HG02943 (cell line): Measurements from ENCODE around the gene SPATA6.
"Not testable (repeated sequence)": the region's sequence is repeated elsewhere in the genome, so short reads cannot be mapped to it uniquely, and the experiment has no call there.

Experiments used
- ATAC-seq: cut with Tn5 transposase; IDR thresholded peaks from one replicate; pipeline ENCODE4 v1.9.1; 2021; ENCODE audit warnings: mild to moderate bottlenecking, low read depth, moderate library complexity; ENCODE audit not compliant: unreplicated experiment

The SPATA6 gene

DNA sequence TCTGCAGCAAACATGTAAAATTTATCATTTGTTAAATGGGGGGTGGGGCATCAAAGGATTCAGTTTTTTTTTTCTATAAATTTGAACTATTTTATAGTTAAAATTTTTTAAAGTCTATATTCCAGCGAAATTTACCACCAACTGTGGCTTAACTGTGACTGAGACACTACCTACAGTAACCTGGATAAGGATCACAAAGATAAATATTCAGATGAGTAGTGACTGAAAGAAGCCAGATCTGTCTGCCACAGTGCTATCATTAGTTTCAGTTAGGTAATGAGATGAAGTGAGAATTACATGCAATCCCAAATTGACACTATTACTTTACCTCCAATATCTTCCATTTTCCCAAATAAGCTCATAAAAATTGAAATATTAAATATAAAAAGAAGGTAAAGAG lies 5.4 kb downstream of the SPATA6 start:
- no peak for ATAC-seq

DNA sequence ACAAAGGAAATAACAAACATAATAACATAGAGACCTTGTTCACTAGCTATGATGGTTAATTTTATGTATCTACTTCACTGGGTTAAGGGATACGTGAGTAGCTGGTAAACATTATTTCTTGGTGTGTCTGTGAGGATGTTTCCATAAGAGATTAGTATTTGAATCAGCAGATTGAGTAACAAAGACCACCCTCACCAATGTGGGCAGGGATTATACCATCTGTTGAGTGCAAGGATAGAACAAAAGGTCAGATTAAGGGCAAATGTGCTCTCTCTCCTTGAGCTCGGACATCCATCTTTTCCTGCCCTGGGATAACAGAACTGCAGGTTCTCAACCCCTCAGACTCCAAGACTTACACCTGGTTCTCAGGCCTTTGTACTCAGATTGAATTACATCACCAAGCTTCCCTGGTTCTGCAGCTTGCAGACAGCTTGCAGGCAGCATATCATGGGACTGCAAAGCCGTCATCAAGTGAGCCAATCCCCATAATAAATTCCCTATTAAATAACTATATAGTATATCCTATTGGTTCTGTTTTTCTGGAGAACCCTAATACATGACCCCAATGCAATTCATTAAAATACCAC lies 9.2 kb downstream of the SPATA6 start:
- no peak for ATAC-seq

DNA sequence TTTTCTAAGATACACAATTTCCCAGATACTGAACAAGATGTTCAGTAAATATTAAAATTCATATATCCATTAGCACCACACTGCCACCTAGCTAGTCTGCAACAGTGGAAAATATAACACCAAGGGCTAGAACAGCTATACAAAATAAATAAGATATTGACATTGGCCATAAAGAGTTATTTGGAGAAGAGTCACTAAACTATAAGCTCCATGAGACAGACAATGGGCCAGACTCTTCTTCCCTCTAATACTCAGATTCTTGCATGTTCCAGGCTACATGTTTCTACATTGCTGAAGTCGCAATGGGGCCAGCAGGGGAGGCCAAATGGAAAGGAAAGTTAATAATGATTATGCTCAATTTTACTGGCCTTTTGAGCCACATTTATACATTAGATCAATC lies 21.5 kb downstream of the SPATA6 start:
- ATAC-seq = no peak

DNA sequence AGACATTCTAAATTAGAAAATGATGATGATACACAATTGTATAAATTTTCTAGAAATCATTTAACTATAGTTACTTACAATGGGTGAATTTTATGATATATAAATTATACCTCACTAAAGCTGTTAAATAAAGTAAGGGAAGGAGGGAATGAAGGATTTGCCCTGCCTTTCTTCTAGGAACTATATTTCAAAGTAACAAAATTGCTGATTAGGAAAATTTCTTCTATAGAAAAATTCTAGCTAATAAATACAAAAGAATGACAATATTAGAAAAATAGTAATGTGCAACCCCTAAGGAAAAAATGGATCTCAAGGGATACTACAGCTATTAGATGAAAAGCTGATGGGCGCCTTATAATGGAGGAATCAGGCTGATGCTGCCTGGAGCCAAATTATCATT lies 23.1 kb downstream of the SPATA6 start:
- ATAC-seq = no peak

DNA sequence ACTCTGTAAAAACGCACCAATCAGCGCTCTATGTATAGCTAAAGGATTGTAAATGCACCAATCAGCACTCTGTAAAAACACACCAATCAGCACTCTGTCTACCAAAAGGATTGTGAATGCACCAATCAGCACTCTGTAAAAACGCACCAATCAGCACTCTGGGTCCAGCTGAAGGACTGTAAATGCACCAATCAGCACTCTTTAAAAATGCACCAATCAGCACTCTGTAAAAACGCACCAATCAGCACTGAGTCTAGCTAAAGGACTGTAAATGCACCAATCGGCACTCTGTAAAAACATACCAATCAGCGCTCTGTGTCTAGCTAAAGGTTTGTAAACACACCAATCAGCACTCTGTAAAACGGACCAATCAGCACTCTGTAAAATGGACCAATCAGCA lies 27.8 kb downstream of the SPATA6 start:
- ATAC-seq = not testable (repeated sequence)

DNA sequence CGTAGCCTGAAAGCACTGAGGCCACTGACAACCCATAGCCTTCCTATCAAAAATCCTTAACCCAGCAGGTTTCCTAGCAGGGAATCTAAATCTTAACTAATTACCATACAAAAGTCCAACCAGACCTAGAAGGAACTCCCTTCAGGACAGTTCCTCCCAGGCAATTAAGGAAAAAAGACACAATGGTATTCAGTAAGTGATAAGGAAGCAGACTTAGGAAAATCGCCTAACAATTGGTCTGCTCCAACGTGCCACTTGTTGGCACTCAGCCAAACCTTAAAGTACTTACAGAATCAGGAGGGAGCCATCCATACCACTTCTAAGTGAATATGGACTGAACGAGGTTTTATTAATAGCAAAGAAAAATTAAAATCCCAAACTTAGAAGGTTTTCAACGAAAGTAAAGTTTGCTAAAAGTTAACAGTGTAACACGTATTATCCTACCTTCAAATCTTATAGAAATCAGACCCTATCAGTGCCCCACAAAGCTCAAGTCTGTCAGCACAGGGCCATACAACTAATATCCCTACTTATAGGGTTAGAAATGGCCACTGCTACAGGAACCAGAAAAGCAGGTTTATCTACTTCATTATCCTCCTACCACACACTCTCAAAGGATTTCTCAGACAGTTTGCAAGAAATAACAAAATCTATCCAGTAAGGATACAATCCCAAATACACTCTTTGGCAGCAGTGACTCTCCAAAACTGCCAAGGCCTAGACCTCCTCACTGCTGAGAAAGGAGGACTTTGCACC lies 29.0 kb downstream of the SPATA6 start:
- ATAC-seq = no peak

DNA sequence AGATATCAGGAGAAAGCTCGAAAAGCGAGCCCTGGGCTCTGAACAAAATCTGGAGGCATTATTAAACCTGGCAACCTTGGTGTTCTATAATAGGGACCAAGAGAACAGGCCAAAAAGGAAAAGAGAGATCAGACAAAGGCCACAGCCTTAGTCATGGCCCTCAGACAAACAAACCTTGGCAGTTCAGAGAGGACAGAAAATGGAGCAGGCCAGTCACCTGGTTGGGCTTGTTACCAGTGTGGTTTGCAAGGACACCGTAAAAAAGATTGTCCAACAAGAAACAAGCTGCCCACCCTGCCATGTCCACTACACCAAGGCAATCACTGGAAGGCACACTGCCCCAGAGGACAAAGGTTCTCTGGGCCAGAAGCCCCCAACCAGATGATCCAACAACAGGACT lies 31.2 kb downstream of the SPATA6 start:
- not testable (repeated sequence) for ATAC-seq

DNA sequence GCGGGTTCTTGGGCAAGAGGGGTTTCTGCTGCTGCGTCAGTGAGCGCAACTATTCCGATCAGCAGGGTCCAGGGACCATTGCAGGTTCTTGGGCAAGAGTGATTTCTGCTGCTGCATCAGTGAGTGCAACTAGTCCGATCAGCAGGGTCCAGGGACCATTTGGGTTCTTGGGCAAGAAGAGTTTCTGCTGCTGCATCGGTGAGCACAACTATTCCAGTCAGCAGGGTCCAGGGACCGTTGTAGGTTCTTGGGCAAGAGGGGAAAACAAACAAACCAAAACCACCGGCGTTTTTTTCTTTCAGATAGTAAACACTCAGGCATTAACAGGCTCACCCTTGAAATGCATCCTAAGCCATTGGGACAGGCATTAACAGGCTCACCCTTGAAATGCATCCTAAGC lies 32.6 kb downstream of the SPATA6 start:
- ATAC-seq = no peak

DNA sequence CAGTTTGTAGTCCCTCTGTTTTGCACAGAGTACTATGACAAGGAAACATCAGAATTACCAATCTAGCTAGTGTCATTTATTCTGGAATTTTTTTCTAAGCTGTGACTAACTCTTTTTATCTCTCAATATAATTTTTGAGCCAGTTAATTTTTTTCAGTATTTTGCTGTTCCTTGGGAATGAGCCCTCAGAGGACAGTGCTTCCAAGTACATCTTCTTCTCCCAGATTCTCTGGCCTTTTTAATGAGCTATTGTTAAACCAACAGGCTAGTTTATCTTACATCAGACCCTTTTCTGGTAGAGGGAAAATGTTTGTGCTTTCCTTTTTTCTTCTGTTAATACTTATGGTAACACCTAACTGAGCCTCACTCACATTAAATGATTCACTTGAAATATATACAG lies 34.6 kb downstream of the SPATA6 start:
- ATAC-seq = not testable (repeated sequence)

DNA sequence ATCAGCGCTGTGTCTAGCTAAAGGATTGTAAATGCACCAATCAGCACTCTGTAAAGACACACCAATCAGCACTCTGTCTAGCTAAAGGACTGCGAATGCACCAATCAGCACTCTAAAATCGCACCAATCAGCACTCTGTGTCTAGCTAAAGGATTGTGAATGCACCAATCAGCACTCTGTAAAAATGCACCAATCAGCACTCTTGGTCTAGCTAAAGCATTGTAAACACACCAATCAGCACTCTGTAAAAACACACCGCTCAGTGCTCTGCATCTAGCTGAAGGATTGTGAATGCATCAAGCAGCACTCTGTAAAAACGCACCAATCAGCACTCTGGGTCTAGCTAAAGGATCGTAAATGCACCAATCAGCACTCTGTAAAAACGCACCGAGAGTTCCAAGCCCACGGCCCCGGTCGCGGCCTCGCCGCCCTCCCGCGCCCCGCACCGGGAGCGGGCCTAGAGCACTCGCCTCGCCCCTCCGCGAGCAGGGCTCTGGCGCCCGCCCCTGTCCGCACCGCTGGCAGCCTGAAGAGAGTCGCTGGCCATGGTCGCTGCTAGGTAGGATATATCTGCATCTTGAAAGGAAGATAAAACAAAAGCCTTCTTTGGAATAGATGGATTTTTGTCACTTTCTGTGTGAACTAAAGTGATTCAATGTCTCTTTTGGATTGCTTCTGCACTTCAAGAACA lies 36.5 kb downstream of the SPATA6 start:
- ATAC-seq = not testable (repeated sequence)

DNA sequence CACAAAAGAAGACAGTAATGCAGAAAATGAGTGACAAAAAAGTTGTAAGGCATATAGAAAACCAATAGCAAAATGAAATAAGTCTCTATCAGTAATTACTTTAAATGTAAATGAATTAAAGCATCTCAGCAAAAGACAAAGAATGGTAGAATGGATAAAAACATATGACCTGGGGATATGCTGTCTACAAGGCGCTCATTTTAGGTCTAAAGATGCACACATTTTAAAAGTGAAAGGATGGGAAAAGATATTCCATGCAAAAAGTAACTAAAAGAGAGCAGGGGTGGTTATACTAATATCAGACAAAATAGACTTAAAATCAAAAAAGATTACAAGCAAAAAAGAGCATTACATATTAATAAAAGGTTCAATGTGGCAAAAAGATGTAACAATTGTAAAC lies 41.2 kb downstream of the SPATA6 start:
- no peak for ATAC-seq

DNA sequence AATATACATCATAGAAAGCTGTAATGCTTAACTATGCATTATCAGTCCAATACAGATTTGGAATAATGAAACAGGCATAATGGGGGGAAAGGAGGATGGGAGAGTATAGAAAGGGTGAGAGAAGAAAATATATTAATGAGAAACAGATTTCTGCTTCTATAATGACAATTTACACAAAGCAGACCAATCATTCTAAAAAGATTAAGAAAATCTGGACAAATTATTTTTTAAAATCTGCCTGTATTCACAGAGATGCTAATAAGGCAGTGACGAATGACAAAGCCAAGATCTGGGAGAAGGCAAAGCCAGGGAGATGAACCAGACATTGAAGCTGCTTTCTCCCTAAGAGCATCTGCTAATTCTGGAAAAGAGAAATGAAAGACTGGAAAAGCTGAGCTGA lies 50.0 kb downstream of the SPATA6 start:
- no peak for ATAC-seq

DNA sequence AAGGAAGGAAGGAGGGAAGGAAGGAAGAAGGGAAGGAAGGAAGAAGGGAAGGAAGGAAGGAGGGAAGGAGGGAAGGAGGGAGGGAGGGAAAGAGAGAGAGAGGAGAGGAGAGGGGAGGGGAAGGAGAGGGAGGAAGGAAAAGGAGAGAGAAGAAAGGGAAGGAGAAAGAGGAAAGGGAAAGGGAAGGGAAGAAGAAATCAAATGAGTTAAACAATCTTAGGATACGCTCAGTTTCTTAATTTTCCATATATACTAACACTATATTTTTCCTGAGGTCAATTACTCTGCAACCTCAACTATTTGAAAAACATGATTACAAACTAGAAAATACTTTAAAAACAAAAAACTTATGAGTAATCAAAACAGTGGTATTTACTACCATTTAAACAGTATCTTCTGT lies 53.3 kb downstream of the SPATA6 start:
- ATAC-seq = no peak

DNA sequence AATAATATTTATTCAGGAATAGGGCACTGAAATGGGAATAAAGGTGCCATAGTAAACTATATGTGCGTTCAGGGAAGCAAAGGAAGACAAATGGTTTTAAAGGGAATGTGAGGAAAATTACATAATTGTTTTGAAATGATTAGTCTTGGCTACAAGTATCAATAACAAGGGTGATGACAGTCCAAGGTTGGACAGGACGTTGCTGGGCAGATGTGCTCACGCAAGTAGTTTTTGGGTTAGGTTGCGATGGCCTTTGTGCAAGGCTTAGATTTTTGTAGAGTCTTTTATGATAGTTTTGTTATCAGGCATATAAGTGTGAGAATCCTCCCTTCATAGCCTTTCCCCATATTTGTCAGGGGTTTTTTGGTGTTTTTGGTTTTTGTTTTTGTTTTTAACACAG lies 57.0 kb downstream of the SPATA6 start:
- ATAC-seq = no peak

DNA sequence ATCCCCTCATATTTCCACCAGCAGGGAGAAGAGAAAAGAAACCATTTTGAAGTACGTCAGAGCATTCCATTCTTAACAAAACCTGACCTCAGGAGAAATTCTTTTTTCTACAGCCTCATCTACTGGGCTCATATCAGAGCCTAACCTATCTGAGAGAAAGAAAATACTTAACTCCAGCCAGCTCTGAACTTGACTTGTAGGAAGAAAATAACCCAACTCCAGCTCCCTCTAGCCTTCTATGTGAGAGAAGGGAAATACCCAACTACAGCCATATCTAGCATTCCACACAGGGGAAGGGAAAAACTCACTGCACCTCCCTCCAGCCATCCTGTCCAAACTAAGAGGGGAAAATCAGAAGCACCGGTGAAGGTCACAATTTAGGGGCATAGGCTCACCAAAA lies 57.7 kb downstream of the SPATA6 start:
- ATAC-seq = no peak

DNA sequence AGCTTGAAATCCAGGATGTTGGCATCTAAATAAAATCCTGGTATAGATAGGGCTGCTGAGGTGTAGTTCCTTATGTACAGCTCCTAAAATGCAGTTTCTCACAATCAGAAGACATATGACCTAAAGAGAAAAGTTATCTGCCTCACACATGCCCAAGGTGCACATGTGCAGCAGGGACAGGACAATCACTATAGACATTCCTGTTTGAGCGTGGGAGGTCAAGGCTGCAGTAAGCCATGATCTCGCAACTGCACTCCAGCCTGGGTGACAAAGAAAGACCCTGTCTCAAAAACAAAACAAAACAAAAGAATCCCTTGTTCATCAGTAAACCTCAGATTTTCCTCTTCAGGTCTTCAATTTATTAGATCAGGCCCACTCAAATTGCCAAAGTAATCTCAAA lies 66.1 kb downstream of the SPATA6 start:
- no peak for ATAC-seq

DNA sequence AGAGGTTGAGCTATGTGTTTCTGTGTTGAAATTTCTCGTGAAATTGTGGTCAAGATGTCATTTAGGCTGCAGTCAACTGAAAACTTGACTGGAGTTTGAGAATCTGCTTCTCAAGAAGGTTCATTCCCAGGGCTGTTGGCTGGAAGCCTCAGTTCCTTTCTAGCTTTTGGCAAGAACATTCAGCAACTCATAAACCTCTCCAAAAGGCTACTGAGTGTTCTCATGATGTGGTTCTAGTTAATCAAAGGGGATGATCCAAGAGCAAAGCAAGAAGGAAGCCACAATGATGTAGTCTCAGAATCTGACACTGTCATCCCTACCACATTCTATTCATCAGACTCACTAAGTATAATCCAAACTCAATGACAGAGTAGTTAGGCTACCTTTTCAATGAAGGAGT lies 66.6 kb downstream of the SPATA6 start:
- no peak for ATAC-seq

DNA sequence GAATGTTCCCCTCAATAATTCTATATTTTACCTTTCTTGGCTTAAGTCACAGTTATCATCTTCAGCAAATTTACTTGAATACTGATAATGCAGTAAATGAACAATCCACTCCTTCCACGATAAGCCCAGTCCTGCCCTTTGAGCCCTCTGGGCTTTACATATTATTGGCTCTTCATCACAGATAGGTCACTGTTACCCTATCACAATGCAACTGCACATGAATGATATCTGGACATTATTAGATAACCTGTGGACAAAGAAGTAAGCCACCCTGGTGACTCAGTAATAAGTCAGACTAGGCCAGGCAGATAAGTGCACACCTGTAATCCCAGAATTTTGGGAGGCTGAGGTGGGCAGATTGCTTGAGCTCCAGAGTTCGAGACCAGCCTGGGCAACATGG lies 69.4 kb downstream of the SPATA6 start:
- no peak for ATAC-seq

DNA sequence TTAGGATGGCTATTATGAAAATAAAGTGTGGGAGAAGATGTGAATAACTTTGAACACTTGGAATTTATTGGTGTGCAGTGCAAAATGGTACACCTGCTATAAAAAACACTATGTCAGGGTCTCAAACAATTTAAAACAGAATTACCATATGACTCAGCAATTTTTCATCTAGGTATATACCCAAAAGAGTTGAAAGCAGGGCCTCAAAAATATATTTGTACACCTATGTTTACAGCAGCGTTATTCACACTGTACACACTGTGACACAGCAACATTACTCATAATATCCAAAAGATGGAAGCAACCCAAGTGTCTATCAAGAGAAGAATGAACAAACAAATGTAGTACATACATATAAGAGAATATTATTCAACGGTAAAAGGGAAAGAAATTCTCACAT lies 75.8 kb downstream of the SPATA6 start:
- no peak for ATAC-seq

DNA sequence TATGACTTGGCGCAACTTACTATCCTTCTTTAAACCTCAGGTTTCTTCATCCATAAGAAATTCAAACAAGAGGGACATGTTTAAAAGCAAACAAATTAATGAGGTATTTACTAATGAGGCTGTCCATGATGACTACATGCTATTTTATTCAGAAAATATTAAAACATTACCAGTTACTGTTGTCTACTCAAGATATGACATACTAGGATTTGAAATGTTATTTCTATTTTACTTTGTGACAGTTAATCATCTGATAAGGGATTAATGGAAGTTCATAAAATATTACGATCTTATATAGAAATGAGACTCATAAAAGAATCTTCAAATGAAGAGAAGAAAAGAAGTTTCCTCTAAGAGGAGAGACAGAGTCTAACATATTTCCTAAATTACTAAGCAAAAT lies 80.1 kb downstream of the SPATA6 start:
- ATAC-seq = no peak

DNA sequence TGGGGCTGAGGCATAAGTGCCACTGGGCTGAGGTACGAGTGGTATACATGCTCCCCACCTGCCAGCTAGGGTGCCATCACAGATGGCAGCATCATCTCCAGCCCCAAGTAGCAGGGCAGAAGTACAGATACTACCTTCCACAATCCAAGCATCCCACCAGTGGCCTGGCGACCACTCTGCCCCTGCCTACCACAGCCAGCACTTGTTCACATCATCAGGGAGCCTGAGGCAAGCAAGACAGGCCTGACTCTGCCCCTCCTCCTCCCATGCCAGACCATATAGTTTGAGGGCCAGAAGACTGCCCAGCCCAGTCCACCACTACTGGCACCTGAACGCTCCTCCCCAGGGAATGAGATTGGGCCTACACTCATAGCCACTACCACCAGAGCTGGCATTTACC lies 84.6 kb downstream of the SPATA6 start:
- ATAC-seq = no peak

DNA sequence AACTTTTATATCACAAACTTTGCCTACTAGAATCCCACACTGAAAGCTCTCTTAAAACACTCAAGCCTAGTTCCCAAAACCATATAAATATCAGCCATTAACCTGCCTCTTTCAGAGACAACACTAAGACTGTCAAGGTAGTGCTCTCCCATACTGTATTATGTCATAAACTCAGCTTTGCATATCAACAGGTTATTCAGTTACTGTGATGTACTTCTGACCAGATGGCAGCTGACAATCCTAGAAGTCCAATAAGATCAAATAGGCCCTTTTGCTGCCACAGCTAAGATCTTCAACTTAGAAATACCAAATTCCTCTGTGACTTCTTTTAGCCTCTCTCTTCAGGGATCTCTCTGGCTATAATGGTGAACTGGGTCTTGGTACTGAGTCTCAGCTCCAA lies 97.2 kb downstream of the SPATA6 start:
- ATAC-seq = no peak
